ENCODE results near the gene AXIN1.
"Not testable (repeated sequence)": the region's sequence is repeated elsewhere in the genome, so short reads cannot be mapped to it uniquely, and the experiment has no call there.

AXIN1 gene

DNA sequence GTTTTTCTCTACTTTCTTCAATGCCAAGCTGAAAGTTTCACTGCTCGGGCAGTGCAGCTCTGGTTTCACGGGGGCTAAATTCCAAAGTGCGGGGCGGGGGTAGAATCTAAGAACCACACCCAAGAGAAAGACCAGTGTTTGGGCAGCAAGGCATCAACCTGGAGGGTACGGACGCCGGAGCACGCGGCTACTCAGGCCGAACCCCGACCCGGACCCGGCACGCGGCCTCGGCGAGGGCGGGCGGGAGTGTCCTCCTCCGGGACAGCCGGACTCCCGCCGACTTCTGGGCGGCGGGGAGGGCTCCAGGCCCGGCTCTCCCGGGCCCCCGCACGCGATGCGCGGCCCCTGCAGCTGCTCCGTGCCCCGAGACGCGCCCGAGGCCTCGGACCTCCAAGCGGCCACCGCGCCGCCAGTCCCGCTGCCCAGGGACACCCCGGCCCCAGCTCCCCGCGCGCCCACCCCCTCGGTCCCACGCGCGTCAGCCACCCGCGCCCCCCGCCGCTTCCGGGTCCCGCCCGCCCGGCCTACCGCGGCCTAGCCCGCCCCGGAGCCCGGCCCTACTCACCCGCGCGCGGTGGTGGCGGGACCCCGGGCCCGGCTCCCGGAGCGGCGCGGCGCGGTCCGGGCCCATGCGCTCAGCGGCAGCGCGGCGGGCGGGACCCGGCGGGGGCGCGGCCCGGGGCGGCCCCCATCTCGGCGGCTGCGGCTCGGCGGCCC, 561 bp downstream of the AXIN1 start:
- no peak for DNase-seq

DNA sequence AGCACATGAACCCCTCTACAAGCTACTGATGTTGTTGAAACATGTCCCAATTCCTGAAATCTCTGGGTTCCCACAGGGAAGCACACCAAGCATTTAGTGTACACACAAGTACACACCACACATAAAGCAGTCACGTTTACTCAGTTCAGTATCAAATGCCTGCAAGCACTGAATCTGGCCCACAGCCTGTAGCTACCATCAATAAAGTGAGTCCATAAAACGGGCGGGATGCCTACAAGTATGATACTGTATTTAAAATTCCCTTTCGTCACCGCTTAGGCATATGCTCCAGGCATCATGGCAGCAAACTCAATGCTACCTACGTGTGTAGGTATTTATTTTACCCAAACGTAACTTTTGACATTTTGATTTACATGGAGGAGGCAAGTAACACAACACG, 2.3 kb downstream of the AXIN1 start:
- DNase-seq: no peak

DNA sequence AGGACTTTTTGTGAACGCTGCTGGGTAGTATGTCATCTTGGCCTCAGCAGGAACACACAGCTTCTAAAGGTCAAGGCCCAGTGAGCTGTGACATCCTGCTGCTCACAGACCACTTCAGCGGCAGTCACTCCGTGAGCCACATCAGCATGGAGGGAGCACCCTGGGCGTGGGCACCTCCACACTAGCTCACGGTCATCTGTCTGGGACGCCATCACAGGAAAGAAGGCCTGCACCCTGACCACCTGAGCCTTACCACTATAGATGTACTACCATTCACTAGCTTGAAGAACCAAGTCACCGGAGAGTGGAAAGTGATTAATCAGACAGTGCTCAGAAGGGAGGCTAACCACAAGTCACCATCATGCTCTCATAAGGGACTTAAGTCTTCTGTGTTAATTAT, 3.3 kb downstream of the AXIN1 start:
- DNase-seq: no peak

DNA sequence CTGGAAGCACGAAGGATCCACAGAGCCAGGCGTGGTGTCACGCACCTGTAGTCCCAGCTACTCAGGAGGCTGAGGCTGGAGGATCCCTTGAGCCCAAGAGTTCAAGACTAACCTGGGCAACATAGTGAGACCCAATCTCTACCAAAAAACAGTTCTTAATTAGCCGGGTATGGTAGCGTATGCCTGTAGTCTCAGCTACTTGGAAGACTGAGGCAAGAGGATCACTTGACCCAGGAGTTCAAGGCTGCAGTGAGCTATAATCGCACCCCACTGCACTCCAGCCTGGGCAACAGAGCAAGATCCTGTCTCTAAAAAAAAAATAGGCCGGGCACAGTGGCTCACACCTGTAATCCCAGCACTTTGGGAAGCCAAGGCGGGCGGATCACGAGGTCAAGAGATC, 4.0 kb downstream of the AXIN1 start:
- not testable (repeated sequence) for DNase-seq

DNA sequence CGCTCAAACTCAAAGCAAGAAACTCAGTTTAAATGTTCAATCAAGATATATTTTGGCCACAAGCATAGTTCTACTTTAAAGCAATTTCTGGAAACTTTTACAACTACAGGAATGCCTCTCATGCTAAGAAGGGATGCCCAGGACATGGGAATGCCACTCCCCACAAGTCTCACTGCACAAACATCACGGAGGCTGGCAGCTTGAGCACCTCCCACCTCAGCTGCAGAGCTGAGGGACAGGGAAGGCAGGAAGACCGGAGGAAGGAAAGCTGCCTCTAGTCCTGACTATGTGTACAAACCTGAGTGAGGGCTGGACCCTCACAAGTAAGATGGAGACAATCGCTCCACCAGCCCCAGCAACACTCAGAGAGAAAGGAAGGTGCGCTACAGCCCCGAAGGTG, 5.3 kb downstream of the AXIN1 start:
- no peak for DNase-seq

DNA sequence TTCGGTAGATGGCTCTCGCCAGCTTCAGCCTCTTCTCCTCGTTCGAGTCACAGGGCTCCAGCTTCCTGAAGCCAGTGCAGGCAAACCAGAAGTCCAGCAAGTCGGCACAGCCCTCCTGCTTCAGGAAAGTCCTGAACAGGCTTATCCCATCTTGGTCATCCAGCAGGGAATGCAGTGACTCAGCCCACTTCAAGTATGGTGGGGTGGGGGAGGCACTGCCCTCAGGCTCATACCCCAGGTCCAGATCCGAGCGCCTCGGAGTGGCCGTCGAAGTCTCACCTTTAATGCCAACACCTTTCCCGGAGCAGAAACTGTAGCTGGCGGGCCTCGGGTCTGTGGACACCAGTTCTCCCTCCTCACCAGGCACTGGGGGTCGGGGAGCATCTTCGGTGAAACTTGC, 5.9 kb downstream of the AXIN1 start:
- no peak for DNase-seq

DNA sequence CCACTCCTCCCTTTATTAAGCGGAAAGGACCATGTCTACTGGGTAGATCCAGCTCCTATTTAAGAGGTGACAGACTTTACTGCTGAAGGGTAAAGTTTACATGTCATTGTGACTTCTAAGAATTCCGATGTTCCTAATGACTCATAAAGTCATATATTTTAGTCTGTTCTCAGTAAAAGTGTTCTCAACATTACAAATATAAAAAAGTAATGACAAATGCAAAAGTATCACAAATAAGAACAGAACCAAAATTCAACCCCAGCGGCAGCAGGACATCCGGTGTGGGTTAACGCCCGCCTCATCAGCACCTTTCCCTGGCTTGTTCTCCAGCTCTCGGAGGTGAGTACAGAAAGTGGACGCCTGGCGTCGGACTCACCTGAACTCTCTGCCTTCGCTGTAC, 6.8 kb downstream of the AXIN1 start:
- no peak for DNase-seq

DNA sequence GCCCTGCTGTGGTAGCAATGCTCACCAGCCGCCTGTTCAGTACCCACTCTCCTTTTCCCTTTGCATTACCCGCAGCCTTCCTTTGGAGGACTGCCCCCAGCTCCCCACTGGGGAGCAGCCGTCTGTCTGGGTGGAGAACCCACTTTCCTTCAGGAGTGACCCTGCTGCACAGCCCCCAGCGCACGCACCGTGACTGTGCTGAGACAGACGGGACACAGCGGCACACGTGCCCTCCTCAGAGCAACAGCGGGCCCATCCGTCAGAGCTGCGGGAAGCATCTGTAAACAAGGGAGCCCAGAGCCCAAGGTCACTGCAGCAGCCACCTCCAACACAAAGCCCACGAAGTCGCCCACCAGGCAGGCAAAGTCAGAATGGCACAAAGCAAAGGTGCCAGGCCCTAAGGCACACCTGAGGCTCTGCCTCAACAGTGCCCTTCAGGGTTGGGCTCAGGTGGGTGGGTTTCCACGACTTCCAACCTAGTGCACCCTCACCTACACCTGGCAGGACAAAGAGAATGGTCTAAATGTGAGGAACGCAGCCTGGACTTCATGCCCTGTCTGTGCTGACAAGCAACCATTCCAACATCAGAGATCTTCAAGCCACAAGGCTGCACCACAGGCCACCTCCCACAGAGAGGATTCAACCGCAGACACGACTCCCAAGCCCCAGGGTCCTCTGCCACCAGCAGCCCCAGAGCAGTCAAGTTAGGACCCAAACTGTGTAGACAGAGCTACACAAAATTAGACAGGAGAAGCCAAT, 9.9 kb downstream of the AXIN1 start:
- no peak for DNase-seq

DNA sequence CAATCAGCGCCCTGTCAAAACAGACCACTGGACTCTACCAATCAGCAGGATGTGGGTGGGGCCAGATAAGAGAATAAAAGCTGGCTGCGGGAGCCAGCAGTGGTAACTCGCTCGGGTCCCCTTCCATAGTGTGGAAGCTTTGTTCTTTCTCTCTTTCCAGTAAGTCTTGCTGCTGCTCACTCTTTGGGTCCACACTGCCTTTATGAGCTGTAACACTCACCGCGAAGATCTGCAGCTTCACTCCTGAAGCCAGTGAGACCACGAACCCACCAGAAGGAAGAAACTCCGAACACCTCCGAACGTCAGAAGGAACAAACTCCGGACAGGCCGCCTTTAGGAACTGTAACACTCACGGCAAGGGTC, 10.6 kb downstream of the AXIN1 start:
- DNase-seq: not testable (repeated sequence)

DNA sequence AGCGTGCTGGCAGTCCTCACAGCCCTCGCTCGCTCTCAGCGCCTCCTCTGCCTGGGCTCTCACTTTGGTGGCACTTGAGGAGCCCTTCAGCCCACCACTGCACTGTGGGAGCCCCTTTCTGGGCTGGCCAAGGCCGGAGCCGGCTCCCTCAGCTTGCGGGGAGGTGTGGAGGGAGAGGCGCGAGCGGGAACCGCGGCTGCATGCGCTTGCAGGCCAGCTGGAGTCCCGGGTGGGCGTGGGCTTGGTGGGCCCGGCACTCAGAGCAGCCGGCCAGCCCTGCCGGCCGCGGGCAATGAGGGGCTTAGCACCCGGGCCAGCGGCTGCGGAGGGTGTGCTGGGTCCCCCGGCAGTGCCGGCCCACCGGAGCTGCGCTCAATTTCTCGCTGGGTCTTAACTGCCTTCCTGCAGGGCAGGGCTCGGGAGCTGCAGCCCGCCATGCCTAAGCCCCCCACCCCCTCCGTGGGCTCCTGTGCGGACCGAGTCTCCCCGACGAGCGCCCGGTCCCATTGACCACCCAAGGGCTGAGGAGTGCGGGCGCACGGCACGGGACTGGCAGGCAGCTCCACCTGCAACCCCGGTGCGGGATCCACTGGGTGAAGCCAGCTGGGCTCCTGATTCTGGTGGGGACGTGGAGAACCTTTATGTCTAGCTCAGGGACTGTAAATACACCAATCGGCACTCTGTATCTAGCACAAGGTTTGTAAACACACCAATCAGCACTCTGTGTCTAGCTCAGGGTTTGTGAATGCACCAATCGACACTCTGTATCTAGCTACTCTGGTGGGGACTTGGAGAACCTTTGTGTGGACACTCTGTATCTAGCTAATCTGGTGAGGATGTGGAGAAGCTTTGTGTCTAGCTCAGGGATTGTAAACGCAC, 11.2 kb downstream of the AXIN1 start:
- not testable (repeated sequence) for DNase-seq

DNA sequence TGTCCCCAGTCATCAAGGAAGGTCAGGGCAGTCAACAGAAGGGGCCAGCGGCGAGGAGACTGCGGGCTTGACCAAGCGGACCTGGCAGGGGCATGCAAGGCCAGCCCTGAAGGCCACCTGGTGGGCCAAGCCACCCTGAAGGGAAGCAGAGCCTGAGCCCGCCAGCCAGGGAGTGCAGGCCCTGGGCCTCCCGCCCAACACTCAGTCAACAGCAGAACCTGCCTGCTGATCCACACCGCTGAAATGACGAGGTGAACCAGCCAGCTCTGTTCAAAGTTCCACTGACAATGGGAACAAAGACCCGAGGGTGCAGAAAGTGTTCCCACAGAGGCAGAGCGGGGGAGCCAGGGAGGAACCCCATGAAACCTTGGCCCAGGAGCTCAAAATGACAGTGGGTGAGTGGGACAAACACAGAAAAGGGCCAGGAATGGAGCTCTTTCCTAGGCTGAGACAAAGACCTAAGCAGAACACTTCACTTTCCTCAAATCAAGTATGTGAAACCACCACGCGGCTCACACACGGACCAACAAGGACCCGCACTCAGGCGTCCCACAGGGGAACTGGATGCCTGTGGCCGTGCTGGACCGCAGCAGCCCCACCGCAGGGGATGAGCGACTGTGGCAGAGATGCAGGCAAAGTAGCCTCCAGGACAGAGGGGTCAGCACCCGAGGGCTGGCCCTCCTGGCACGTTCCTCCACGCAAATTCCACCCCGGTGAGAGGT, 12.0 kb downstream of the AXIN1 start:
- DNase-seq: no peak

DNA sequence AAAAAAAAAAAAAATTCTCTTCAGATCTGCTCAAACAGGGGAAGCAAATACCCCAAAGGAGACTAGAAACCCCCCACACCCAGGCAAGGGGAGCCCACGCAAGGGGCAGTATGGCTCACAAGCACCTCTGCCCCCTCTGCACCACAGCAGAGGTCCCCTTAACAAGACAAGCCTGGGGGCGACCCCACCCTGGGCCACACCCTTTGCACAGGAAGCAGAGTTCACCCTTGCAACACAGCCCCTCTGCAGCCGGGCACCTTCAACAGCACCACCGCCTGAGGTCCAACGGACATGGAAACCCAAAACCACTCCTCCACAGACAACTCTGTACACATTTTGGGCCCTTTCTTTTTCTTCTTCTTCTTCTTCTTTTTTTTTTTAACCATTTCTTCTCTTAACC, 12.8 kb downstream of the AXIN1 start:
- no peak for DNase-seq

DNA sequence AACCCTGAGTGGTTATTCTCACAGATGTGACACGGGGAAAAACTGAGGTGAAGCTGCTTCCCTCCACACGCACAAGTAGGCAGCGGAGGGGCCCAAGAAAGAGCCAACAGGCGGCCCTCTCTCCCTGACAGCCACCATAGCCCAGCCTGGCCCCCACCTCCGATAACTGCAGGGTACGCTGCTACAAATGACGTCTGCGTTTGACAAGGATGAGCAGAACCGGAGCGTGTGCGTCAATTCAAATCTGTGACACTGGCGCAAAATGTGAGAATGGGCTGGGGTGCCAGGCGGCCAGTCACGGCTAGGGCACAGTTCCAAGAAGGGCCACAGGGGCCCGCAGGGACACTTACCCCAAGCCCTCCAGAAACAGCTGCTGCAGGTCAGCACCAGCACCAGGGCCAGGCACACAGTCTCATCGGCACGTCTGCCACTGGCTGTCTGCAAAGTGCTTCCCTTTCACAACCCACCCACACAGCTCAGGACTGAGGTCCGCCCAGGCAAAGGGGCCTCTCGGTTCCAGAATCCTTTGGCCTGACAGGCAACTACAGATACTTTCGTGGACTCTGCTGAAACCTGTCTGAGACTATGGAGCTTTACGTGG, 14.4 kb downstream of the AXIN1 start:
- no peak for DNase-seq

DNA sequence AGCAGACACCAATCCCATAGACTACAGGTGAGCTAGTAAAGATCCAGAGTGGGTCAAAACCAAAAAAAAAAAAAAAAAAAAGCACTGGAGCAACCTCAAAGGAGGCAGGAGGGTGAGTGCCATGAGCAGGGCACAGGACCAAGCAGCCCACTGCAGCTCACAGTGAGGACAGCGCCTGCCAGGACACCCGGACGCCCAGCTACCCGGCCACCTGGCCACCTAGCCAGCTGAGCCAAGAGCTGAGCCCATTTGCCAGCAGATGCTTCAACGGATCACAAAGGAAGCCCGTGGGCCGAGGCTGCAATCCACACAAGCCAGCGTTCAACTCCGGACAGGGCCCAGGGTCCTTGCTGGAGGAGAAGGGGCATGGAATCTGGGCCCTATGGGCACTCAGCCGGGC, 15.1 kb downstream of the AXIN1 start:
- no peak for DNase-seq

DNA sequence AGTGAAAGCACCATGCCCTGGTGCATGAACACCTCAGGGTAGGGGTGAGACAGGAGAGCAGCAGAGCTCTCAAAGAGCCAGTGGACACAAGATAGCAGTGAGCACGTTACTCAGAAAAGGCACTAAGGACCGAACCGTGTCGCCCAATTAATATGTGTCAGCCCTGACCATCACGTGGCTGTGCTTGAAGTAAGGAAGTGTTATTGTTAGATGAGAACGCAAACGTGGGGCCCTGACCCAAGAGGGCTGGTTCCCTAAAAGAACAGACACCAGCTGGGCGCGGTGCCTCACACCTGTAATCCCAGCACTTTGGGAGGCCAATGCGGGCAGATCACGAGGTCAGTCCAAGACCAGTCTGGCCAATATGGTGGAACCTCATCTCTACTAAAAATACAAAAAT, 16.3 kb downstream of the AXIN1 start:
- no peak for DNase-seq

DNA sequence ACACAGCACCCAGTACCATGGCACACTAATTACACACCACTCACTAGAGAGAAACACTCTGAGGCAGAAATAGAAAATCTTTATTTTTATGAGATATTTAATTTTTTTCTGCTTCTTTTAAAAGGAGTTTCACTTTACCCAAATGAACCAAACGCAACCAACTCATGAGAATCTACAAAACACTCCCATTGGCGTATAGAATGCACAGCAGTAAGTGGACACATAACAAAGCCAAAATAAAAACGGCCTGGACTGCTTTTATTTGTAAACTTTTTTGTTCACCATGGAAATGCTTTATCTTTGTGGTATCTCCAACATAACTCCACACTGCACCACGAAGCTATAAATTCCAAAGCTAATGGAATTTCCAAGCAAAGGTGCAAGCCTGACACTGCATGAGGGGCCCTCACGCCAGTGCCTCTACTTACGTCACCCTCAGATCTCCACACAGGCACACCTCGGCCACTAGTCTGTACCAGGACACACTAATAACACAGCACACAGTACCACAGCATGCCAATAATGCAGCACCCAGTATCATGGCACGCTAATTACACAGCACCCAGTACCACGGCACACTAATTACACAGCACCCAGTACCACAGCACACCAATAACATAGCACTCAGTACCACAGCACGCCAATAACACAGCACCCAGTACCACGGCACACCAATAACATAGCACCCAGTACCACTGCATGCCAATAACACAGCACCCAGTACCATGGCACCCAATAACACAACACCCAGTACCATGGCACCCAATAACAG, 17.5 kb downstream of the AXIN1 start:
- DNase-seq: not testable (repeated sequence)

DNA sequence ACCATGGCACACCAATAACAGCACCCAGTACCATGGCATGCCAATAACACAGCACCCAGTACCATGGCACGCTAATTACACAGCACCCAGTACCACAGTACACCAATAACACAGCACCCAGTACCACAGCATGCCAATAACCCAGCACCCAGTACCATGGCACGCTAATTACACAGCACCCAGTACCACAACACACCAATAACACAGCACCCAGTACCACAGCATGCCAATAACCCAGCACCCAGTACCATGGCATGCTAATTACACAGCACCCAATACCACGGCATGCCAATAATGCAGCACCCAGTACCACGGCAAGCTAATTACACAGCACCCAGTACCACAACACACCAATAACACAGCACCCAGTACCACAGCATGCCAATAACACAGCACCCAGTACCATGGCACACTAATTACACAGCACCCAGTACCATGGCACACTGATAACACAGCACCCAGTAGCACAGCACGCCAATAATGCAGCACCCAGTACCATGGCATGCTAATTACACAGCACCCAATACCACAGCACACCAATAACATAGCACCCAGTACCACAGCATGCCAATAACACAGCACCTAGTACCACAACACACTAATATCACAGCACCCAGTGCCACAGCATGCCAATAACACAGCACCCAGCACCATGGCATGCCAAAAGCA, 18.2 kb downstream of the AXIN1 start:
- not testable (repeated sequence) for DNase-seq

DNA sequence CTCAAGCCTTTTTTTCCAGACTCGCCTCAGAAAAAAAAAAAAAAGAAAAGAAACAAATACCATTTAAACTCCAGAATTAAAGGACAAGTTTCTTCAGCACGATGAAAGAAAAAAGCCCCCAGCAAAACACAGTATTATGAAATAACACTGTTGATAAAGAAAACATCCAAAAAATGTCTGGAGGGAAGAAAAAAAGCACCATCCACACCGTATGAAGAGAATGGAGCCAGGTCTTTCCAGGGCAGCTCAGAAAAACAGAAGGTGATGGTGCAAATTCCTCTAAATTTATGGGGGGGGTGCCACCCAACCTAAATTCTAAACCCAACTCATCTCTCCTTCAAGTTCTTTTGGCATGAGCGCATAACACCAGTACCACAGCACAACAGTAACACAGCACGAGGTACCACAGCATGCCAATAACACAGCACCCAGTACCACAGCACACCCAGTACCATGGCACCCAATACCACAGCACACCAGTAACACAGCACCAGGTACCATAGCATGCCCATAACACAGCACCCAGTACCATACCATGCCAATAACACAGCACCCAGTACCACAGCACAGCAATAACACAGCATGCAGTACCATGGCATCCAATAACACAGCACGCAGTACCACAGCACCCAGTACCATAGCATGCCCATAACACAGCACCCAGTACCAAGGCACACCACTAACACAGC, 19.0 kb downstream of the AXIN1 start:
- no peak for DNase-seq

DNA sequence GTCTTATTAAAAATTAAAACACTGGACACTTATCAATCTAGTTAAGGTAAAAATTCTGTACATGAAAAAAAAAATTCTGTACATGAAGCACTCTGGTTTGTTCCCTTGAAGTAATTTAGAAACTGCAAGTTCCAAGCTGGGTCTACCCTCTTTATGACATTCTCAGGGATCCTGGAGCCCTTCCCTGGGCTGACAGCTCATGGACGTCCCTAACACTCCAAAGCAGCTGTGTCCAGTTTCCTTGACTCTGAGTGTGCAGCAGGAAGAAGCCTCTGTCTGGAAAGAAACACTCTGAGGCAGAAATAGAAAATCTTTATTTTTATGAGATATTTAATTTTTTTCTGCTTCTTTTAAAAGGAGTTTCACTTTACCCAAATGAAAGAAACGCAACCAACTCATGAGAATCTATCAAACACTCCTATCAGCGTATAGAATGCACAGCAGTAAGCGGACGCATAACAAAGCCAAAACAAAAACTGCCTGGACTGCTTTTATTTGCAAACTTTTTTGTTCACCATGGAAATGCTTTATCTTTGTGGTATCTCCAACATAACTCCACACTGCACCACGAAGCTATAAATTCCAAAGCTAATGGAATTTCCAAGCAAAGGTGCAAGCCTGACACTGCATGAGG, 21.2 kb downstream of the AXIN1 start:
- DNase-seq: not testable (repeated sequence)

DNA sequence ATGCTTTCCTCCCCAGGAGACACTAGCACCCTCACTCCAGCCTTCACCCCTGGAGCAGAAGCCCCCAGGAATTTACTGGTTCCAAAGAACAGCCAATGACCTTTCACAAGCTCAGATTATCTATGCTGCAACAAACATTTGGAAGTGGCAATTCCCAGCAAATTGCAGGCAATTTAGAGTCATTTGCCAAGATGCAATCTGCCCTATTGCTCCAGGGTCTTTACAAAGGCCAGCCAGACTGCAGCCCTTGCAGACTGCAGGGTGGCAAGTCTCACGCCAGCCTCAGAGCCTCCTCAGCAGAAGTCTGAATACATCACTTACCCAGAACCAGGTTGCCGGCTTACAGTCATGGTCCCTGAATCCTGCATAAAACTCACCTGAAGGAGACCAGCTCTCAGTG, 21.8 kb downstream of the AXIN1 start:
- DNase-seq: peak; percentile 29
